AG08395 (cell line): Measurements from ENCODE around the gene PTPRN2.

Experiments
- DNase-seq: peaks from one replicate; pipeline ENCODE4 v3.0.0; 2012; ENCODE audit warnings: mixed read lengths, low spot score

Gene PTPRN2

DNA sequence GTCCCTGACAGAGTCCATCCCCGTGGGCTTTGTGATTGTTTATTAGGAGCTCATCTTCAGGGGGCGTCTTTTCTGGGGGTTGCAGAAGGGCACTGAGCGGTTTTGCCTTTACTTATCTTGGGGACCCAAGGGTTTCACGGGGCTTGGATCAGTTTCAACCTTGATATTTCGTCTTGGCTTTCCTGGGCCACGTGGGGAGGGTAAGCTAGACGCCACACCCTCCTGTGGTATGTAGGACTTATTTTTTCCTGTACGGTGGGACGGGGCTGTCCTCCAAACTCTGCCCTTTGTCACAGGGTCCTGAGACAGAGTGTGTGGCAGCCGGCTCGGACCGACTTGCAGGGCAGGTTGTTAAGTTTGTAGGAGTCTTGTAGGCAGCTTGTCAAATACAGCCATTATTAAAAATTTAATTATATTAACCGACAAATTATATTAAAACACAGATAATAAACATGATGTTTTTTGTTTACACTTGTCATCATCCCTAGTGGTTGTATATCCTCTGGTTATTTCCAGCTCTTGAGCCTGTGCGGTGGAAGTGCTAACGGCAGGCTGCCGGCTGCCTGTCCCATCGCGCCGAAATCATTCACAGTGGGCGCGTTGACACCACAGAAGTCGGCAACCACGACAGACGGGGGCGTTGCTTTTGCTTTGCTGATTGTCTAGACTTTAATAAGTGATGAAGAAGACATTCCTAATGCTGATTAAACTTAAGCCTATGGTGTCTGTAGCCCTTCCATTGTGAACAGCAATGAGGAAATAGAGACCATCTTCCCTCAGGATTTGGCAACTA lies 1057.7 kb downstream of the PTPRN2 start:
- no peak for DNase-seq

DNA sequence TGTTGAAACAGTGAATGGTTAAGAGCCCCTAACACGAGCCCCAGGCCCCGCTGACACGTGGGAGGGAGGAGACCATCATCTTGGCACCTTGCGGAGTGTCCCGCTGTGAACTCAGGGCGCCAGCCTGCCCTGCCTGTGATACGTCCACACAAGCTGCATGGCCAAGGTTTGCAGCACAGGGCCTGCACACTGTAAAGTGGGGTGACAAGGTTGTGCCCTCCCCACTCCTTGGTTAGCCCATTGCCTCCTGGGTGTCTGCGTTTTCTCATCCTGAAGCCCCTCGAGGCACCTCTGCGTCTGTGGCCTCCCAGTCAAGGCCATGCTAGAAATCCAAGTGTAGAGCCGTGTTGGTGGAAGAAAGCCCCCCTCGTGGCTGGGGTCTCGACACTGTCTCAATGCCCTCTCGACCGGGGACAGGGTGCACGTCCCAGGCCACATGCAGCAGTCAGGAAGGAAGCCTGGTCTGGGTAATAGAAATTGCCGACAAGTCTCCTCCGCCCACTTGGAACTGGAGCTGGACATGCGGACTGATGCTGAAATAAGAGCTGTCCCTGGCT lies 1058.8 kb downstream of the PTPRN2 start:
- DNase-seq, result no peak

GRCh38 chr7:157527686-157528085 lies 1059.9 kb downstream of the PTPRN2 start:
- no peak for DNase-seq

- DNase-seq, result no peak
Observed at GRCh38 chr7:157526913-157527634, 1060.5 kb downstream of the PTPRN2 start.

DNA sequence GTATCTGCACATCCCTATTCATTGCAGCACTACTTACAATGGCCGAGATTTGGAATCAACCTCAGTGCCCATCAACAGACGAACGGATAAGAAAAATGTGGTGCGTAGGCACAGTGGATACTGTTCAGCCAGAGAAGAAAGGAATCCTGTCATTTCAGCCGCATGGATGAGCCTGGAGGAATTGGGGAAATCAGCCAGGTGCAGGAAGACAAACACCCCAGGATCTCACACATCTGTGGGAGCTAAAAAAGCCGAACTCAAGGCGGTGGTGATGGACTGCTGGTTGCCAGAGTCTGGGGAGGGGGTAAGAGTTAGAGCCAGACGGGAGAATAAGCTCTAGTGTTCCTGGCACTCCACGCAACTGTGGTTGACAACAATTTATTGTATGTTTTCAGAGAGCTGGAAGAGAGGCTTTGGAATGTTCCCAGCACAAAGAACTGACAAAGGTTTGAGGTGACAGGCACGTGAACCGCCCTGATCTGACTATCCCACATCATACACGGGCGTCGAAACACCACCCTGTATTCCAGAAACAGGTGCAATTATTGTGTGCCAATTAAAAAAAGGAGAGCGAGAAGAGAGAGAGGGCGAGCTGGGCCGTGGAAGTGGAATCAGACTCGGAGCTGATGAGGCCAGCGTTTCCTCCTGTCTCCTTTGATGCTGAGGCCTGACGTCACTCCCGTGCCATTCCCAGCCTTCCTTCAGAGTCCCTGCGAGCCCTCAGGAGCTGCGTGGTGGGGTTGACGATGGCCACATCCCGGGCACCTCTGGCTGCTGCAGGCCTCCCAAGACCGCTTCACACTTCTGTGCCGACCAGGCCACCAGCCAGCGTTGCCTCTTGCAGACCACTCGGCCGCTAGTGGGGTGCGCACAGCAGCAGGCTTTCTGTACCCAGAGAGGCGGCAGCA lies 1061.4 kb downstream of the PTPRN2 start:
- no peak for DNase-seq

GRCh38 chr7:157525491-157525915 lies 1062.1 kb downstream of the PTPRN2 start:
- DNase-seq, result no peak

GRCh38 chr7:157524731-157525130 lies 1062.9 kb downstream of the PTPRN2 start:
- DNase-seq, result no peak

DNA sequence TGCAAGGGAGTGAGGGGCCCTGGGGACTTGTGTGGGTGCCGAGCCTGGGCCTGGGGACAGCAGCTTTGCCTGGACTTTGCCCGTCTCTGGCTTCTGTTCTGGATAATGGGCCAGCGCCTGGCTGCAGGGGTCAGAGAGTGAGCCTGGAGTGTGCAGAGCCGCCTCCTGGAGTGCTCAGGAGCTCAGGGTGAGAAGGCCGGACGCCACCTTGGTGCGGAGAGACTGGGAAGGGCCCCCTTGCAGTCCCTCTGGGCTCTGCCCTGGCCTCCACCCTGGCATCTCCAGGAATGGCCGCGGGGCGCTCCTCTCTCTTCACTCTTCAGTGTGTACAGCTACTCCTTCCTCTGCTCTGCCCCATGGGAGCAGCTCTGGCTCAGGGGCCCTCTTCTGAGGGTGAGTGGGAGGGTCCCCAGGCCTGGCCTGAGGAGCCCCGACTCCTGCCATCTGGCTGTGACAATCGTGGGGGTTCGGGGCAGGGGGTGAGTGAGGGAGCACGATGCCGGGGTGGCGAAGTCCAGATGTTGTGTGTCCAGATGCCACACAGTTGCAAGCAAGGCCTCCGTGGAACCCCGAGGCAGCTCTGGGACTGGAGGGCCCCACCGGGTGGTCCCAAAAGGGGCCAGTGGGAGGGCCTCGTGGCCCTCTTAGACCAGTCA lies 1063.7 kb downstream of the PTPRN2 start:
- no peak for DNase-seq

GRCh38 chr7:157523371-157523765 lies 1064.3 kb downstream of the PTPRN2 start:
- DNase-seq, result no peak

GRCh38 chr7:157522954-157523353 lies 1064.7 kb downstream of the PTPRN2 start:
- no peak for DNase-seq

- no peak for DNase-seq
Observed at GRCh38 chr7:157522189-157522588, 1065.4 kb downstream of the PTPRN2 start.

DNA sequence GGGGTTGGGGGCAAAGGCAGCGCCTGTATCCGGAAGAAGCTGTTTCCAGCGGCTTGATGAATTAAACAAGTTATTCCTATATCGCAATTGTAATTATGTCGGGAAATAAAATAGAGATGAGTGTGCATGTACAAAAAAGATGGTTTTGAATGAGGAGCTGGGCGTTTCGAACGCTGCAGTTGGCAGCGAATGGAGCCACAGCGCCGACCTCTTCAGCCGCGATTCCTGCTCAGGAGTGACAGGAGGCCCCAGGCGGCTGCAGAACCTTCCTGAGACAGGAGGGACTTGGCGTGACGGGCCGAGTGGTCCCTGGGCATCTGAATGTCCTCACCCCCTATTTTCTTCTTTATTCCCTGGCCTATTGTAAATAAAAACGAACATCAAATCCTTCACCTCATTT lies 1065.9 kb downstream of the PTPRN2 start:
- DNase-seq, result no peak

GRCh38 chr7:157521061-157521731 lies 1066.4 kb downstream of the PTPRN2 start:
- DNase-seq, result no peak

GRCh38 chr7:157520249-157520648 lies 1067.4 kb downstream of the PTPRN2 start:
- no peak for DNase-seq

DNA sequence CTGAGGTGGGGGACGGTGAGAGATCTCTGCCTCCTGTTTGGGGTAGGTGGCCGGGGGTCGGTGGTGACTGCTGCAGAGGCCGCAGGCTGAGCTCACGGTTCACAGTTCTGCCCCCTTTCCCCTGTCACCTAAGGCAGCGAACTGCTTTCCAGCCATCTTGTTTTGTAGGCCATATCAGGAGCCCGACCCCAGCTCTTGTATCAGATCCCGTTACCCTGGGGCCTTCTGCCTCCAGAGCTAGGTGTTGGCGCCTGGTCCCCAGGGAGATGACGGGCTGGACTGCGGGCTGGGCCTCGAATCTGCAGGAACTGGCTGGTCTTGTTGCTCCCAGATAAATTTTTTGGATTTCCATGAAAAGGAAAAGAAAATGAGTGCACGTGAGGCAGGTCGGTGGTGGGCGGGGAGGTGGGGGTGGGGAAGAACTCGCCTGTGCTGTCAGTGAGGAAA lies 1067.8 kb downstream of the PTPRN2 start:
- no peak for DNase-seq

DNA sequence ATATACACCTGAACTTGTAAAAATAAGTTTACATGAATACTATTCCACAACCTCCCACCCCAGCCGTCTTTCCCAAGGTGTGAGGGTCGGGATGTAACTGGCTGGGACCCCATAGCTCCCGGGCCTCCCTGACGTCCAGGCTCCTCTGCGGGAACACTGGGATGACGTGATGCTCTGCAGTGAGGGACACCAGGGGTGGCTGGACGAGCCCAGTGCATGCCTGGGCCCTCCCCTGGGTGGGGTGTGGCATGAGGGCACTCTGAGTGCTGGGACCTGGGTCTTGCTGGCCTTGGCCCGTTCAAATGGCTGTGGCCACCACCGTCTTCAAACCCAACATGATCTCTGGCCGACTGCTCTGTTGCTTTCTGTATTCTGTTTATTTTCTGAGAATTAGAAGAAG lies 1068.4 kb downstream of the PTPRN2 start:
- no peak for DNase-seq

DNA sequence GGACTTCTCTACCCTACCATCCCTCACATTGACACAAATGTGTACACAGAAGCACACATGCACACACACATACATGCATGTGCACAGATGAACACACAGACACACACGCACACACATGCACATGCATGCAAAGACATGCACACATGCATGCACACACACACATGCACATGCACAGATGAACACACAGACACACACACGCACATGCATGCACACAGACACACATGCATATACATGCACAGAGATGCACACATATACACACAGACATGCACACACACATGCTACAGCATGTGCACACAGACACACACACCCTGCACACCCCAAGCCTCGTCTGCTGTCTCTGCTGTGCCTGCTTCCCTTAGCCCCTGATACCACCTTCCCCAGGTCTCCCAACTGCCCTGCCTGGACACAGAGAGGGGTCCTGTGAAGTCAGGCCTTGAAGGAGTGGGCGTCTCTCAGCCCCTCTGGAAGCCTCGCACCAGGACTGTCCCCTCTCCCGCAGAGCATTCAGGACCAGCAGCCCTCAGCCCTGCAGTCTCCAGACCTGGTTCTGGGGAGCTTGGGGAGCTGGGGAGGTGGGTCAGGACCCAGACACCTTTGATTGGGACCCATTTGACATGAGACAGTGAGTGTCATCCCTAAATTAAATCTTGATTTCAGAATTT lies 1069.0 kb downstream of the PTPRN2 start:
- no peak for DNase-seq

GRCh38 chr7:157517782-157518513 lies 1069.7 kb downstream of the PTPRN2 start:
- DNase-seq, result no peak

DNA sequence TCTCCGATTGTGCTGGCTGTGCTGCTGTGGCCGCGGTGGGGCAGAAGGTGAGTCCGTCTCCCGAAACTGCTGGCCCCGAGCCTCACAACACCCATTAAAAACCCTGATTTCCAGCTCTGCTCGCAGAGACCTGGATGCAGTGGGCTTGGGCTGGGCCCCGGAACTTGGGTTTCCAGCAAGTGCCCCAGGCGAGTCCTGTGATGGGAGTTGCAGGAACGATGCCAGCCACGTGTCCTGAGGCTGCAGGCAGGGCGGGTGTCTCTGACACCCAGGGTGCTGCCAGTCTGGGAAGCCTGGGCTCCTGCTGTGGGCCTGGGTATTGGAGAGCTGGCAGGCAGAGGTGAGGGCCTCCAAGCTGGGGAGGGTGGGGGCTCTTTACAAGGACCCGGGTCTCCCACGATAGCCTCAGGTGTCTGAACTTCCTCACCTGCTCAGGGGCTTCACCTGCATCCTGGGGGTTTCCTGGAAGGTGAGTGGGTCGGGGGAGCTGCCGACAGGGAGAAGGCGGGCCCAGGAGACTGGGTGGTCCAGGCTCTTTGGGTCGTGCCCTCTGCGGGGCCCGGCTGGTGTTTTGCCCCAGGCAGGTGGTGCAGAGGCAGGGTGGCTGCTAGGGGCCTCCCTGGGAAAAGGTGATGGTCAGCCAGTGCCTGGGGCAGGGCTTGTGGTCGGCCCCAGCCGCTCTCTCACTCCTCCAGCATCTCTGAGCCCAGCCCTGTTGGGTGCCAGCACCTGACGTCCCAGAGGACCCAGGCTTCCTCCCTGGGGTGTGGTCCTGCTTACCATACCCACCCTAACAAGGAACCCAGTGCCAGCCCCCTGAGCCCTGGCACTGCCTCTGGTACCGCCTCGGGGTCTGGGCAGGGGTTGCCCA lies 1070.5 kb downstream of the PTPRN2 start:
- DNase-seq, result no peak
